Peyer's patch (tissue), 4 donors: ENCODE measurements around the gene SLC4A1.

ENCODE experiments used
- CTCF ChIP-seq, 6 experiments: fragments of 450-650 bp in 4 of 6; fragments of 200-600 bp in 2 of 6; sonication (generic) in 1 of 6; IDR thresholded peaks; one replicate each; pipeline ENCODE4 v1.5.1; 2017 to 2019; ENCODE audit warnings: antibody characterized with exemption in 6 of 6, mild to moderate bottlenecking in 3 of 6, moderate library complexity in 1 of 6
- POLR2A ChIP-seq, 2 donors: fragments of 450-650 bp; IDR thresholded peaks; one replicate each; pipeline ENCODE4 v1.5.1; 2017; ENCODE audit warnings: antibody characterized with exemption in 2 of 2, mild to moderate bottlenecking in 2 of 2, moderate library complexity in 2 of 2

DNA sequence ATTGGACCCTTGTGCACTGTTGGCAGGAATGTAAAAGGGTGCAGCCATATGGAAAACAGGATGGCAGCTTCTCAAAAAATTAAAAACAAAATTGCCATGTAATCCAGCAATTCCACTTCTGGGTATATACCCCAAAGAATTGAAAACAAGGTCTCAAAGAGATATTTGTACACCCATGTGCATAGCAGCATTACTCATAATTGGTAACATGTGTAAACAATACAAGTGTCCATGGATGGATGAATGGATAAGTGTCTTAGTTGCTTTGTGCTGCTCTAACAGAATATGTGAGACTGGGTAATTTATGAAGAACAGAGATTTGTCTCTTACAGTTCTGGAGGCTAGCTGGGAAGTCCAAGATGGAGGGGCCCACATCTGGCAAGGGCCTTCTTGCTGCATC, 36.7 kb upstream of the SLC4A1 start:
- TF ChIP-seq CTCF (IDR thresholded peaks at IDR 0.05) (no peak), POLR2A (IDR thresholded peaks at IDR 0.05) (no peak)
